ENCODE results near the gene ZNF783.

Gene ZNF783

DNA sequence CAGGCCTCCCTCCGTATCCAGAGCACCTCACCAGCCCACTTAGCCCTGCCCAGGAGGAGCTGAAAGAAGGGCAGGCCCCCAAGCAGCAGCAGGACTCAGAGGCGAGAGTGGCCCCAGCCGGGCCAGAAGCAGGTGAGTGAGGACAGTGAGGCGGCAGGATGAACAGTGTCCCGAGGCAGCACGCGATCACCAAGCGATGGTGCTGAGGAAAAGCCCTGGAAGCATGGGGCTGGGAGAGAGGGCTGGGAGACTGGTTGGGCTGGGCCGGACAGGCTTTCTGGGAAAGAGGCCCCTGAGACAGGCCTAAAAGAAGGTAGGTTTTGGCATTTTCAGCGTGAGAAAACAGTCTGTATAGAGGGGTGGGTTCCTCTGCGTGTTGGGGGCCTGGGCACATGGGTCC is 16.4 kb downstream of the ZNF783 start:
- POLR2A ChIA-PET, result no interaction called here
- DNase-seq (ENCODE audit: low read depth, low spot score), result no peak
- CTCF ChIA-PET, result interaction anchor here (1.1 kb wide), 1 partner anchor 16 kb away, joined by 3 read pairs; the partner anchor contains the start of gene ZNF783
- TF ChIP-seq, protein P1, sequence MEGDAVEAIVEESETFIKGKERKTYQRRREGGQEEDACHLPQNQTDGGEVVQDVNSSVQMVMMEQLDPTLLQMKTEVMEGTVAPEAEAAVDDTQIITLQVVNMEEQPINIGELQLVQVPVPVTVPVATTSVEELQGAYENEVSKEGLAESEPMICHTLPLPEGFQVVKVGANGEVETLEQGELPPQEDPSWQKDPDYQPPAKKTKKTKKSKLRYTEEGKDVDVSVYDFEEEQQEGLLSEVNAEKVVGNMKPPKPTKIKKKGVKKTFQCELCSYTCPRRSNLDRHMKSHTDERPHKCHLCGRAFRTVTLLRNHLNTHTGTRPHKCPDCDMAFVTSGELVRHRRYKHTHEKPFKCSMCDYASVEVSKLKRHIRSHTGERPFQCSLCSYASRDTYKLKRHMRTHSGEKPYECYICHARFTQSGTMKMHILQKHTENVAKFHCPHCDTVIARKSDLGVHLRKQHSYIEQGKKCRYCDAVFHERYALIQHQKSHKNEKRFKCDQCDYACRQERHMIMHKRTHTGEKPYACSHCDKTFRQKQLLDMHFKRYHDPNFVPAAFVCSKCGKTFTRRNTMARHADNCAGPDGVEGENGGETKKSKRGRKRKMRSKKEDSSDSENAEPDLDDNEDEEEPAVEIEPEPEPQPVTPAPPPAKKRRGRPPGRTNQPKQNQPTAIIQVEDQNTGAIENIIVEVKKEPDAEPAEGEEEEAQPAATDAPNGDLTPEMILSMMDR (IDR thresholded peaks at IDR 0.05; ENCODE audit: insufficient read depth, low read length, missing control alignments), result no peak
- no peak overlapping the region for H3K4me3 ChIP-seq (ENCODE audit: low read depth, low read length)

DNA sequence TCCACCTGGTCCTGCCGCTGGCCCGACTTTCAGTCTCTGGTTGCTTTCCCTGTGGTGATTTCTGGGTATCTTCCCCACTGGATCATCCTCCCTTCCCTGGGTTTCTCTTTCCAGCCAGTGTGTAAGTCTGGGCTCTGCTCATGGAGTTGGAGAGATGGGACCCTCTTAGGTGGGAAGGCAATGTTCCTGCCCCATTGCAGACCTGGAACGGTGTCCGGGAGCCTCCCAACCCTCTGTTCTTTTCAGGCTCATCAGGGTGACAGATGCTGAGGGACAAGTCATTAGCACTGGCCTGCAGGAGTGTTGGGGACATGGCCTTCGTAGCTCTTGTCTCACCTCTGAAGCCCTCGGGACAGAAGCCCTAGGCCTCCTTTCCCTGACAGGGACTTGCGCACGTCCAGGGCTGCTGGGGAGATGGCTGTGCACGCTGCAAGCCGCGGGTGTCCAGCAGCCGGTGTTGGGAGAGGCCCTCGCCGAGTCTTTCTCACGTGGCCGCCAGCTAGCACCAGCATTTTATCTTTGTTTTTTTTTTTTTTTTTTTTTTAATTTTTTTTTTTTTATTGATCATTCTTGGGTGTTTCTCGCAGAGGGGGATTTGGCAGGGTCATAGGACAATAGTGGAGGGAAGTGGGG is 17.2 kb downstream of the ZNF783 start:
- ChIA-PET POLR2A (no interaction called here), CTCF (interaction anchor here (1.1 kb wide), 1 partner anchor 17 kb away, joined by 3 read pairs; the partner anchor contains the start of gene ZNF783)
- TF ChIP-seq, protein P1 (IDR thresholded peaks at IDR 0.05; ENCODE audit: insufficient read depth, low read length, missing control alignments), result no peak
- DNase-seq (ENCODE audit: low read depth, low spot score), result no peak
- no peak overlapping the region for H3K4me3 ChIP-seq (ENCODE audit: low read depth, low read length)

DNA sequence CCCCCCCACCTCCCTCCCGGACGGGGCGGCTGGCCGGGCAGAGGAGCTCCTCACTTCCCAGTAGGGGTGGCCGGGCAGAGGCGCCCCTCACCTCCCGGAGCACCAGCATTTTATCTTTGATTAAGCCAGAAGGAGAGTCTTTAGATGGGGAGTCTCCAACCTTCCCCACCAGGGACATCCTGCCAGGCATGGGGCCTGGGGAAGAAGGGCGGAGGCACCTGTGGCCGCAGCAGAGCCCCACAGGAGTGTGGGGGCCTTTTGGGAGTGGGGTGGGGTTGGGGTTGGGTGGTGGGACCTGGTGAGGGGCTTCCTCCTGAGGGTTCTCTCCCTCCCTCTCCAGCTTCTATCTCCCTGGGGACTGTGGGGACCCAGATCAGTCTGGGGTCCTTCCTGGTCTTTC is 18.2 kb downstream of the ZNF783 start:
- ChIA-PET POLR2A (no interaction called here), CTCF (interaction anchor here (0.7 kb wide), 1 partner anchor 15 kb away, joined by 3 read pairs; no protein-coding TSS in a partner anchor)
- TF ChIP-seq, protein P1 (IDR thresholded peaks at IDR 0.05; ENCODE audit: insufficient read depth, low read length, missing control alignments), result no peak

DNA sequence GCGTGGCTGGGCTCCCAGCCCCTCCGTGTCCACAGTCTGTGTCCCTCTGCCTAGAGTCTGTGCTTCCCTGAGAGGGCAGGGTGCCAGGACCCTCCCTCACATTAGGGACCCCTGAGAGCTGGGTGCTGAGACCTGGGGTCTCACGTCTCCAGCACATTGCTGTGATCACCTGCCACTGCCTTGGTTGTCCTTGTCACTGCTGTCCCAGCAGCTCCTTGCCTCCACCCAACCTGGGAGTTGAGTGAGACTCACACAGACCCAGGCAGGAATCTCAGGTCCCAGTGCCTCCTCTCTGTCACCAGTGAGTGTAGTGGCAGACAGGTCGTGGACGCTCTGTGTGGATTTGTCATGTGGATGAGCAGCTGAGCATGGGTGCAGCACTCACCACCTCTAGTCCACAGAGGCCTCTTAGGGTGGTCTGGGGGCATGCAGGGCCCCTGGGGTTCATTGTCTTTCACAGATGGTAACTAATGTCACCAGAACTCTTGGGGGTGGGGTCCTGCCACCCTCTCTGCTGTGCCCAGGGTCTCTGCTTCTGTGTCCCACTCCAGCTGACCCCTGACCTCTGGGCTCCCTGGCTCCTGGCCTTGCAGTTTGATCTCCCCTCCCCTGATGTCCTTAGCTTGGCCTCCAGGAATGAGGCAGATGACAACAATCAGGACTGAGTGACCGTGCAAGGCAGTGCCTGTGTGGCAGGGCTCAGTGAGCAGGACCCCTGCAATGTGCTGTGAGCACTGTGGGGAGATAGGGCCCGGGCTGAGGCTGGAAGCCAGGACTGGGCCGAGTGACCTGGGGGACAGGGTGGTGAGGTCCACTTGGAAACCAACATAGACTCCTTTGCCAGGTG is 18.9 kb downstream of the ZNF783 start:
- no peak for DNase-seq (ENCODE audit: low read depth, low spot score)
- CTCF ChIA-PET, result interaction anchor here (0.7 kb wide), 1 partner anchor 15 kb away, joined by 3 read pairs; no protein-coding TSS in a partner anchor
- POLR2A ChIA-PET, result no interaction called here
- TF ChIP-seq, protein P1 (IDR thresholded peaks at IDR 0.05; ENCODE audit: insufficient read depth, low read length, missing control alignments), result no peak
- H3K4me3 ChIP-seq (ENCODE audit: low read depth, low read length), result no peak overlapping the region

More for the DNA sequence above, 18.2 kb downstream of the ZNF783 start:
- H3K4me3 ChIP-seq (ENCODE audit: low read depth, low read length), result no peak overlapping the region
- no peak for DNase-seq (ENCODE audit: low read depth, low spot score)

DNA sequence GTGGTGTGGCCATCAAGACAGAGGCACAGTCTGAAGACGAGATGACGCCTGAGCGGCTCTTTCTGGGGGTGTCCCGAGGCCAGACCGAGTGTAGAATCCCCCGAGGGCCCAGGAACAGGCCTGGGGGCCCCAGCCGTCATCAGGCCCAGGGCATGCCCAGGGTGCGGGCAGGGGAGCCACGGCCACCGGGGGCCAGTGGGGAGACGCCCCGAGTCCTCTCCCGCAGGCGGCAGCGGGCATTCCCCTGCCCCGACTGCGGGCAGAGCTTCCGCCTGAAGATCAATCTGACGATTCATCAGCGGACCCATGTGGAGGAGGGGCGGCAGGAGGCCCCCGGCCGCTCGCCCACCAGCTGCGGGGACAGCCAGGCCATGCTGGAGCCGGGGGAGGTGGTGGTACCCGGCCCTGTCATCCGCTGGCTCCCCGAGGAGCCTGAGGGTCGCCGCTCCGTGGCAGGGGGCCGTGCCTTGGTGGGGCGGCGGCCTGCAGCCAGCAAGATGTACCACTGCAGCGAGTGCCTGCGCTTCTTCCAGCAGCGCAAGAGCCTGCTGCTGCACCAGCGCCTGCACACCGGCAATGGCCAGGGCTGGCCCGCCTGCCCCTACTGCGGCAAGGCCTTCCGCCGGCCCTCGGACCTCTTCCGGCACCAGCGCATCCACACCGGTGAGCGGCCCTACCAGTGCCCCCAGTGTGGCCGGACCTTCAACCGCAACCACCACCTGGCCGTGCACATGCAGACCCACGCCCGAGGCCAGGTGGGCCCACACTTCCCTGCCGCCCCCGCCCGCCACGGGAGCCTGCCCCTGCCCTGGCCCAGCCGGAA is 19.7 kb downstream of the ZNF783 start:
- ChIA-PET POLR2A (no interaction called here), CTCF (no interaction called here)
- TF ChIP-seq, protein P1 (IDR thresholded peaks at IDR 0.05; ENCODE audit: insufficient read depth, low read length, missing control alignments), result no peak
- no peak overlapping the region for H3K4me3 ChIP-seq (ENCODE audit: low read depth, low read length)
- DNase-seq (ENCODE audit: low read depth, low spot score), result no peak

DNA sequence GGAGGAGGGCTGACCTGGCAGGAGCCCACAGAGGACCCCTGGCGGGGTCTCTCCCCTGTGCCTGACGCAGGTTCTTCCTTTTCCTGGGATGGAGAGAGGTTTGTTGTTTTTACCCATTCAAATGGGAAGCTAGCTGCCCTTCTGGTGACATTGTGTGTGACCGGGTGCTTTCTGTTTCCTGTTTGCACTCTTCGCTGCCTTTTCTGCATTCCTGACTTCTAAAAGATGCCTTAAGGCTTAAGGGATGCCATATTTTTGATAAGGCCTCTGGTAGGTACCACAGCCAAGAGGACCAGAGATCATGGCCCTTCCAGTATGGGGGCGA is 20.3 kb downstream of the ZNF783 start:
- POLR2A ChIA-PET, result no interaction called here
- no peak for DNase-seq (ENCODE audit: low read depth, low spot score)
- TF ChIP-seq, protein P1 (IDR thresholded peaks at IDR 0.05; ENCODE audit: insufficient read depth, low read length, missing control alignments), result no peak
- CTCF ChIA-PET, result no interaction called here
- H3K4me3 ChIP-seq (ENCODE audit: low read depth, low read length), result no peak overlapping the region

Data from AG04449 (cell line).